OCI-LY1 (cell line): ENCODE results near the gene HOXA10.
A peak's percentile ranks its signal among the peaks of the same experiment; 100 is the strongest.

Experiments
- H2AFZ ChIP-seq: fragments of 200-600 bp; sonication (generic), shearing (Covaris generic); 2 replicates; pipeline ENCODE4 v1.6.0; 2014; ENCODE audit warnings: antibody characterized with exemption, mild to moderate bottlenecking, low read length
- H3F3A ChIP-seq: fragments of 200-600 bp; sonication (generic), shearing (Covaris generic); 2 replicates; pipeline ENCODE4 v1.6.0; 2014; ENCODE audit warnings: mild to moderate bottlenecking, antibody characterized with exemption, low read length, moderate library complexity; ENCODE audit not compliant: insufficient read depth
- H3K27ac ChIP-seq: fragments of 200-600 bp; sonication (generic); 2 replicates; pipeline ENCODE4 v1.5.1; 2014; ENCODE audit warnings: low read length, mixed run types, mild to moderate bottlenecking, low read depth; ENCODE audit not compliant: poor library complexity, severe bottlenecking
- H3K27me3 ChIP-seq: fragments of 200-600 bp; sonication (generic); 2 replicates; pipeline ENCODE4 v1.6.0; 2014; ENCODE audit warnings: antibody characterized with exemption, mild to moderate bottlenecking, low read length, moderate library complexity; ENCODE audit not compliant: insufficient read depth
- H3K36me3 ChIP-seq: fragments of 200-600 bp; sonication (generic); 2 replicates; pipeline ENCODE4 v1.6.1; 2014; ENCODE audit warnings: mild to moderate bottlenecking, antibody characterized with exemption, low read length, moderate library complexity, mixed read lengths; ENCODE audit not compliant: insufficient read depth
- H3K4me1 ChIP-seq: fragments of 200-600 bp; sonication (generic); 2 replicates; pipeline ENCODE4 v1.5.1; 2014; ENCODE audit warnings: mild to moderate bottlenecking, low read length, moderate library complexity; ENCODE audit not compliant: insufficient read depth, severe bottlenecking
- H3K4me2 ChIP-seq: fragments of 200-600 bp; sonication (generic), shearing (Covaris generic); 2 replicates; pipeline ENCODE4 v1.6.1; 2014; ENCODE audit warnings: low read length
- H3K4me3 ChIP-seq: fragments of 200-600 bp; sonication (generic); 2 replicates; pipeline ENCODE4 v1.5.1; 2014; ENCODE audit warnings: low read length, low read depth, mild to moderate bottlenecking, mixed read lengths; ENCODE audit not compliant: poor library complexity, severe bottlenecking
- H3K79me2 ChIP-seq: fragments of 200-600 bp; shearing (Covaris generic); 2 replicates; pipeline ENCODE4 v1.6.1; 2016; ENCODE audit warnings: mixed run types, low read length, mixed read lengths; ENCODE audit not compliant: insufficient read depth
- H3K9ac ChIP-seq: fragments of 200-600 bp; sonication (generic), shearing (Covaris generic); 2 replicates; pipeline ENCODE4 v1.6.1; 2014; ENCODE audit warnings: mild to moderate bottlenecking, low read length, mixed read lengths
- H3K9me2 ChIP-seq: fragments of 200-600 bp; sonication (generic), shearing (Covaris generic); 2 replicates; pipeline ENCODE4 v1.6.1; 2014; ENCODE audit warnings: low read depth, mild to moderate bottlenecking, low read length, mixed read lengths
- H3K9me3 ChIP-seq: fragments of 200-600 bp; shearing (Covaris generic); 2 replicates; pipeline ENCODE4 v1.6.1; 2014; ENCODE audit warnings: low read length, mixed read lengths
- H4K20me1 ChIP-seq: fragments of 200-600 bp; sonication (generic), shearing (Covaris generic); 2 replicates; pipeline ENCODE4 v1.6.0; 2016; ENCODE audit warnings: mild to moderate bottlenecking, low read length; ENCODE audit not compliant: insufficient read depth
- EZH2 ChIP-seq: fragments of 200-600 bp; sonication (generic), shearing (Covaris generic); IDR thresholded peaks from 2 replicates; pipeline ENCODE4 v1.8.0; 2017; ENCODE audit warnings: borderline replicate concordance, mixed run types, mild to moderate bottlenecking, antibody characterized with exemption, low read length, moderate library complexity, mixed read lengths
- TF ChIP-seq, protein P1 (sequence below): fragments of 200-600 bp; sonication (generic), shearing (Covaris generic); IDR thresholded peaks from 2 replicates; pipeline ENCODE4 v1.5.1; 2017; ENCODE audit warnings: mild to moderate bottlenecking, antibody characterized with exemption, low read length, moderate library complexity, mixed read lengths

HOXA10 gene

DNA sequence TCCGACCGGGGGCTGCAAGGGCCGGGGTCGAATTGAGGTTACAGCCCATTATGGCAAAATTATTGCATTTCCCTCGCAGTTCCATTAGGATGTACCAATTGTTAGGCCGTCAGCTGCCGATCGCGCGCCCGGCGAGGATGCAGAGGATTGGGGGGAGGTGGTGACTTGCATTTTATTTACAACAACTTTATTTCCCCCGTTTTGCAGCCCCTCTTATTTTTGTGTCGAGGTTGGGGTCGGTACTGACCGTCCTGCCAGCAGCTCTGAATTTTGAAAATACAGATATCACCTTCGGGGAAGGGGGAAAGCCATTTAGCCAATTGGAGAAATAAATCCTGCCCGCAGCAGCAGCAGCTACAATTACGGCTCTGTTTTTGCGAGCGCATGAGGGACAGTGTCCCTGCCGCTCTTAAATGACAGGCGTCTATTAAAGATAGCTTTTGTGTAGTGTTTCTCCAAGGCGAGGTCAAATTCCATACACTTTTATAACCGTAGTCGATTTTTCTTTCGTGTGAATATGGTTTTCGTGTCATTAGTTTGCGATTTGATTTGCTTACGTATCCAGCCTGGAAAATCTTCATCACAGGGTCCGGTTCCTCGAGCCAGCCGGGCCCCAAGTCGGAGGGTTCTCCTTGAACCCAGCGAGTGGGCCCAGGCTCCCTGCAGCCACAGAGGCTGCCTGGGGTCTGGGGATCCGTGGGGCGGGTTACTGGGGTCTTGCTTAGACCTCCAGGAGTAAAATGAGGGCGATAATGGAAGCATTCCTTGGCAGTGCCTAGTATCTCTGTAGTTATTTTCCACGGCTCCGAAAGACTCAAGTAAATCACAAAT is 30.0 kb downstream of the HOXA10 start:
- Histone ChIP-seq H3K27me3 (peaks cover 13% of the 10 kb centered on the region; the same call in 1 of the 2 replicates), H3K4me3 (peak overlapping the region; percentile 67)

DNA sequence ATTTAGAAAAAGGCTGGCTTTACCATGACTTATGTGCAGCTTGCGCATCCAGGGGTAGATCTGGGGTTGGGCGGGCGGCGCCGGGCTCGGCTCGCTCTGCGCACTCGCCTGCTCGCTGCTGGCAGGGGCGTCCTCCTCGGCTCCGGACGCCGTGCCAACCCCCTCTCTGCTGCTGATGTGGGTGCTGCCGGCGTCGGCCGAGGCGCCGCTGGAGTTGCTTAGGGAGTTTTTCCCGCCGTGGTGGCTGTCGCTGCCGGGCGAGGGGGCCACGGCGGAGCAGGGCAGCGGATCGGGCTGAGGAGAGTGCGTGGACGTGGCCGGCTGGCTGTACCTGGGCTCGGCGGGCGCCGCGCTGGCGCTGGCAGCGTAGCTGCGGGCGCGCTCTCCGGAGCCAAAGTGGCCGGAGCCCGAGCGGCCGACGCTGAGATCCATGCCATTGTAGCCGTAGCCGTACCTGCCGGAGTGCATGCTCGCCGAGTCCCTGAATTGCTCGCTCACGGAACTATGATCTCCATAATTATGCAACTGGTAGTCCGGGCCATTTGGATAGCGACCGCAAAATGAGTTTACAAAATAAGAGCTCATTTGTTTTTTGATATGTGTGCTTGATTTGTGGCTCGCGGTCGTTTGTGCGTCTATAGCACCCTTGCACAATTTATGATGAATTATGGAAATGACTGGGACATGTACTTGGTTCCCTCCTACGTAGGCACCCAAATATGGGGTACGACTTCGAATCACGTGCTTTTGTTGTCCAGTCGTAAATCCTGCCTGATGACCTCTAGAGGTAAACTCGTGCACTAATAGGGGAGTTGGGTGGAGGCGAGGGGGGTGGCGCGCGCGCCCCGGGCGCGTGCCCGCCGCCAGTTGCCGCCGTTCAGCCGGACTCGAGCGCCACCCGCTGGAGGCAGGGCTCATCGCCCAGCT is 30.8 kb downstream of the HOXA10 start, which contains the start of gene HOXA5:
TSS of gene HOXA5 (minus strand) at position 659 of the 927 bp plus-strand sequence. CDS start at position 585, 74 bp downstream.
- peak within 1 kb of the TSS; percentile 67 for H3K4me3 ChIP-seq
- H3K27me3 ChIP-seq = peaks cover 5% of the 10 kb centered on the region; the same call in 1 of the 2 replicates
- no peaks in the 10 kb centered on the region for H3K9me3 ChIP-seq
- H3K79me2 ChIP-seq = no peaks in the 10 kb centered on the region
- TF ChIP-seq EZH2 = no peak
- TF ChIP-seq, protein P1, sequence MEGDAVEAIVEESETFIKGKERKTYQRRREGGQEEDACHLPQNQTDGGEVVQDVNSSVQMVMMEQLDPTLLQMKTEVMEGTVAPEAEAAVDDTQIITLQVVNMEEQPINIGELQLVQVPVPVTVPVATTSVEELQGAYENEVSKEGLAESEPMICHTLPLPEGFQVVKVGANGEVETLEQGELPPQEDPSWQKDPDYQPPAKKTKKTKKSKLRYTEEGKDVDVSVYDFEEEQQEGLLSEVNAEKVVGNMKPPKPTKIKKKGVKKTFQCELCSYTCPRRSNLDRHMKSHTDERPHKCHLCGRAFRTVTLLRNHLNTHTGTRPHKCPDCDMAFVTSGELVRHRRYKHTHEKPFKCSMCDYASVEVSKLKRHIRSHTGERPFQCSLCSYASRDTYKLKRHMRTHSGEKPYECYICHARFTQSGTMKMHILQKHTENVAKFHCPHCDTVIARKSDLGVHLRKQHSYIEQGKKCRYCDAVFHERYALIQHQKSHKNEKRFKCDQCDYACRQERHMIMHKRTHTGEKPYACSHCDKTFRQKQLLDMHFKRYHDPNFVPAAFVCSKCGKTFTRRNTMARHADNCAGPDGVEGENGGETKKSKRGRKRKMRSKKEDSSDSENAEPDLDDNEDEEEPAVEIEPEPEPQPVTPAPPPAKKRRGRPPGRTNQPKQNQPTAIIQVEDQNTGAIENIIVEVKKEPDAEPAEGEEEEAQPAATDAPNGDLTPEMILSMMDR = peak; percentile 99
- H3K36me3 ChIP-seq = no peaks in the 10 kb centered on the region
- H3K9me2 ChIP-seq = no peaks in the 10 kb centered on the region
- H3K4me2 ChIP-seq = peak within 1 kb of the TSS; percentile 82
- no peaks in the 10 kb centered on the region for H3F3A ChIP-seq
- H3K4me1 ChIP-seq = peaks cover 34% of the 10 kb centered on the region
- peak within 1 kb of the TSS; percentile 24; the same call in 1 of the 2 replicates for H2AFZ ChIP-seq
- no peaks in the 10 kb centered on the region for H4K20me1 ChIP-seq
- no peak within 1 kb of the TSS for H3K27ac ChIP-seq
- H3K9ac ChIP-seq = peak within 1 kb of the TSS; percentile 47; the same call in 1 of the 2 replicates

More for the DNA sequence above, 30.0 kb downstream of the HOXA10 start:
- Histone ChIP-seq H3K27ac (no peak overlapping the region), H3F3A (no peaks in the 10 kb centered on the region), H4K20me1 (no peaks in the 10 kb centered on the region), H2AFZ (no peak overlapping the region), H3K4me1 (peaks cover 43% of the 10 kb centered on the region), H3K4me2 (peak overlapping the region; percentile 82), H3K9ac (no peak overlapping the region), H3K36me3 (no peaks in the 10 kb centered on the region), H3K9me2 (no peaks in the 10 kb centered on the region), H3K79me2 (no peaks in the 10 kb centered on the region), H3K9me3 (no peaks in the 10 kb centered on the region)
- TF ChIP-seq EZH2 = no peak
- TF ChIP-seq, protein P1 = 0 out of 2 replicates have a peak, but pooled peaks have one; percentile 5

DNA sequence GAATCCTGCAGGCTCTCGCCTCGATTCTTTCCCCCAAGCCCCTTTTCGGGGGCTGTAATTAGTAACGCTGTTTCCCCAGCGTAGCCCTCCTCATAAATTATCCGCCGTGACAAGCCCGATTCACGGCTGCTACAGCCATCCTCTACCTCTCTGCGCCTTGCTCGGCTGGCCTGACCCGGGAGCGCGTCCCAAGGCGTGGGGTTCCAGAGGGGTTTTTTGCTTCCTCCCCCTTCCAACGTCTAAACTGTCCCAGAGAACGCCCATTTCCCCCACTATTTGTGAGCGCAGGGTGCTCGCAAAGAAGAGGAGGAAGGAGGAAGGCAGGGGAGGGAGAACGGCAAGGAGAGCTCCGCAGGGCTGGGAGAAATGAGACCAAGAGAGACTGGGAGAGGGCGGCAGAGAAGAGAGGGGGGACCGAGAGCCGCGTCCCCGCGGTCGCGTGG is 31.5 kb downstream of the HOXA10 start:
- Histone ChIP-seq H3K36me3 (no peaks in the 10 kb centered on the region), H3K9me3 (no peaks in the 10 kb centered on the region), H3K79me2 (no peaks in the 10 kb centered on the region), H3K9ac (peak overlapping the region; percentile 47; the same call in 1 of the 2 replicates), H3K9me2 (no peaks in the 10 kb centered on the region), H3K4me1 (peaks cover 29% of the 10 kb centered on the region), H3K4me2 (peak overlapping the region; percentile 82), H3F3A (no peaks in the 10 kb centered on the region), H3K27ac (no peak overlapping the region), H4K20me1 (no peaks in the 10 kb centered on the region), H3K4me3 (peak overlapping the region; percentile 67), H3K27me3 (peaks cover 4% of the 10 kb centered on the region; the same call in 1 of the 2 replicates), H2AFZ (no peak overlapping the region)
- TF ChIP-seq, protein P1 = no peak
- no peak for TF ChIP-seq EZH2
